Stimulated activated CD4-positive, alpha-beta T cell treated with anti-CD3 and anti-CD28 coated beads, Interleukin-12 subunit alpha, Interleukin-12 subunit beta, amount 100 ng/mL, for 48 hours (primary cell): ENCODE data around the gene NOX5.

Experiments used
- DNase-seq, 3 donors: peaks; one replicate each; pipeline ENCODE4 v3.0.0-alpha.2; 2020; ENCODE audit warnings: low read depth in 2 of 3, low spot score in 1 of 3

The NOX5 gene

GRCh38 chr15:69096626-69097025, 82.1 kb downstream of the NOX5 start:
- DNase-seq, result no peak

GRCh38 chr15:69098771-69099170, 84.3 kb downstream of the NOX5 start:
- no peak for DNase-seq

GRCh38 chr15:69099941-69100340, 85.4 kb downstream of the NOX5 start:
- no peak for DNase-seq

- no peak for DNase-seq
Measured at GRCh38 chr15:69100821-69101220, 86.3 kb downstream of the NOX5 start.

- no peak for DNase-seq
Measured at GRCh38 chr15:69104050-69104750, 89.7 kb downstream of the NOX5 start.

- DNase-seq, result no peak
Measured at GRCh38 chr15:69105451-69105985, 91.0 kb downstream of the NOX5 start.

GRCh38 chr15:69107025-69107620, 92.6 kb downstream of the NOX5 start:
- no peak for DNase-seq
